SK-N-SH treated with all-trans-retinoic acid at 6 μM for 48 hours (cell line): ENCODE data around the gene ZNF428.

Experiments
- ARNTL ChIP-seq: fragments of 450-650 bp; formaldehyde crosslinking; IDR thresholded peaks from 2 replicates; pipeline ENCODE4 v1.5.0; 2020; ENCODE audit warnings: low read depth, mild to moderate bottlenecking, moderate library complexity, borderline replicate concordance
- BACH2 ChIP-seq: fragments of 250-450 bp; sonication (Bioruptor Pico); IDR thresholded peaks from 2 replicates; pipeline ENCODE4 v1.9.0; 2021; ENCODE audit warnings: mild to moderate bottlenecking, borderline replicate concordance
- ISL1 ChIP-seq: fragments of 250-450 bp; sonication (Bioruptor Pico); IDR thresholded peaks from 2 replicates; pipeline ENCODE4 v2.1.2; 2022; ENCODE audit warnings: mild to moderate bottlenecking, moderate library complexity
- OSR1 ChIP-seq: fragments of 250-450 bp; sonication (Bioruptor Pico); IDR thresholded peaks from 2 replicates; pipeline ENCODE4 v1.8.0; 2022; ENCODE audit warnings: moderate library complexity, mild to moderate bottlenecking, inconsistent platforms
- PATZ1 ChIP-seq: fragments of 250-450 bp; sonication (Bioruptor Pico); IDR thresholded peaks from 2 replicates; pipeline ENCODE4 v1.8.0; 2020; ENCODE audit warnings: mild to moderate bottlenecking, moderate library complexity, borderline replicate concordance
- POU6F1 ChIP-seq: fragments of 250-450 bp; sonication (Bioruptor Pico); IDR thresholded peaks from 2 replicates; pipeline ENCODE4 v1.8.0; 2021; ENCODE audit warnings: low read depth, mild to moderate bottlenecking, moderate library complexity, borderline replicate concordance
- PPARA ChIP-seq: fragments of 250-450 bp; sonication (Bioruptor Pico); IDR thresholded peaks from 2 replicates; pipeline ENCODE4 v1.5.0; 2020; ENCODE audit warnings: mild to moderate bottlenecking, borderline replicate concordance
- RARB ChIP-seq: fragments of 250-450 bp; sonication (Bioruptor Pico); IDR thresholded peaks from 2 replicates; pipeline ENCODE4 v1.8.0; 2021; ENCODE audit warnings: mild to moderate bottlenecking, moderate library complexity
- TOX ChIP-seq: fragments of 250-450 bp; sonication (Bioruptor Pico); IDR thresholded peaks from 2 replicates; pipeline ENCODE4 v1.8.0; 2021; ENCODE audit warnings: mild to moderate bottlenecking, moderate library complexity, borderline replicate concordance
- TSHZ2 ChIP-seq: fragments of 250-450 bp; sonication (Bioruptor Pico); IDR thresholded peaks from 2 replicates; pipeline ENCODE4 v1.5.0; 2020; ENCODE audit warnings: mild to moderate bottlenecking, moderate library complexity
- ZC3H10 ChIP-seq: fragments of 250-450 bp; sonication (Bioruptor Pico); IDR thresholded peaks from 2 replicates; pipeline ENCODE4 v1.5.1; 2021; ENCODE audit warnings: mild to moderate bottlenecking, moderate library complexity
- ZFP3 ChIP-seq: fragments of 250-450 bp; sonication (Bioruptor Pico); IDR thresholded peaks from 2 replicates; pipeline ENCODE4 v1.5.0; 2020; ENCODE audit warnings: mild to moderate bottlenecking, moderate library complexity
- ZNF565 ChIP-seq: fragments of 450-650 bp; formaldehyde crosslinking; conservative IDR thresholded peaks from 2 replicates; pipeline ENCODE4 v1.5.0; 2020; ENCODE audit warnings: low read depth, mild to moderate bottlenecking, moderate library complexity

- TF ChIP-seq ISL1 (CRISPR knock-in tag), result no peak
- TF ChIP-seq BACH2, result no peak
- TF ChIP-seq OSR1 (CRISPR knock-in tag), result no peak
- TF ChIP-seq ZC3H10 (CRISPR knock-in tag), result no peak
- no peak for TF ChIP-seq ZFP3 (CRISPR knock-in tag)
- no peak for TF ChIP-seq POU6F1 (CRISPR knock-in tag)
- no peak for TF ChIP-seq ZNF565 (CRISPR knock-in tag)
- TF ChIP-seq PATZ1, result no peak
- no peak for TF ChIP-seq TSHZ2 (CRISPR knock-in tag)
- no peak for TF ChIP-seq ARNTL (CRISPR knock-in tag)
- TF ChIP-seq RARB (CRISPR knock-in tag), result no peak
- no peak for TF ChIP-seq PPARA
- TF ChIP-seq TOX (CRISPR knock-in tag), result no peak
Observed at GRCh38 chr19:43622070-43622469, 2.6 kb upstream of the ZNF428 start.
